HS-27A (cell line): Measurements from ENCODE around the gene OLIG1.

Experiments used
- DNase-seq: peaks from one replicate; pipeline ENCODE4 v3.0.0-alpha.2; 2012; ENCODE audit warnings: low read depth, missing footprints

Gene OLIG1

DNA sequence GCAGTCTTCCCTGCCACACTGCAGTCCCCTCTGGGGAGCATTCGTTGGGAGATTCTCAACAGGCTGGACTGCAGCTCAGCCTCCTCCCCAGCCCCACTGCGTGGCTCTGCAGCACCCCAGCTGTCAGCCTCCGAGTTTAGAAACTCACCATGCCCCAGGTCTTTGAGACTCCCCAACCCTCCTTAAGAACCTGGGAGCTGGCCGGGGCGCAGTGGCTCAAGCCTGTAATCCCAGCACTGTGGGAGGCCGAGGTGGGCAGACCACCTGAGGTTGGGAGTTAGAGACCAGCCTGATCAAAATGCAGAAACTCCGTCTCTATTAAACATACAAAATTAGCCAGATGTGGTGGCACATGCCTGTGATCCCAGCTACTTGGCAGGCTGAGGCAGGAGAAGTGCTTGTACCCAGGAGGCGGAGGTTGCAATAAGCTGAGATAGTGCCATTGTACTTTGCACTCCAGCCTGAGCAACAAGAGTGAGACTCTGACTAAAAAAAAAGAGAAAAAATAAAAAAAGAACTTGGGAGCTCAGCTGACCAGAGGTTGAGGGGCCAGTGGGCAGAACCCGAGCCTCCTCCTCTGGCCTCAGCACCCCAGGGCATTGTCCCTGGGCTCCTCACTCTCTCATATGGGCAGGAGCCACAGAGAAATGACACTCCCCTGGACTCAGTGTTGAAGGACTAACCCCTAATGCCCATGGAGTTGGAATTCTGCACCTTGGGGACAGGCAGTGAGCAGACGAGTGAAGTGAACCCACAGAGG, 38.6 kb upstream of the OLIG1 start:
- no peak for DNase-seq

GRCh38 chr21:33032434-33033047, 37.4 kb upstream of the OLIG1 start:
- no peak for DNase-seq

- no peak for DNase-seq
Measured at GRCh38 chr21:33033094-33033951, 36.6 kb upstream of the OLIG1 start.

- no peak for DNase-seq
Measured at GRCh38 chr21:33033961-33034413, 36.0 kb upstream of the OLIG1 start.

DNA sequence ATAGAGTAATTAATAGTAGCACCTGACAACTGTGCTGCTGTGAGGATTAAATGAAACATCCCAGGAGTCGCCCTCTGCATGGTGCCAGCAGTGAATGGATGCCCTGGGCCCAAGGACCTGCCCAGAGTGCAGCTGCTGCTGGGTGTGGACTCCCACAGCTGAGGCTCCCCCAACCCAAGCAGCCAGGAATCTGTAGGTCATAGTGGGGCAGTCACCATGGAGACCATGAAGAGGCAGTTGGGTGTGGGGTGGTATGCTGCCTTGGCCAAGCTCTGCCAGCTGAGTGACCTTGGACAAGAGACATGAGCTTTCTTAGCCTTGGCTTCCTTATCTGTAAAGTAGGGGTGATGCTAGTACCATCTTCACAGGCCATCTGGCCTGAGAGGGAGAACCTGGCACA, 34.8 kb upstream of the OLIG1 start:
- DNase-seq, result no peak

- DNase-seq, result peak; percentile 30
Measured at GRCh38 chr21:33036430-33037162, 33.3 kb upstream of the OLIG1 start.

- DNase-seq, result no peak
Measured at GRCh38 chr21:33037501-33037900, 32.4 kb upstream of the OLIG1 start.

DNA sequence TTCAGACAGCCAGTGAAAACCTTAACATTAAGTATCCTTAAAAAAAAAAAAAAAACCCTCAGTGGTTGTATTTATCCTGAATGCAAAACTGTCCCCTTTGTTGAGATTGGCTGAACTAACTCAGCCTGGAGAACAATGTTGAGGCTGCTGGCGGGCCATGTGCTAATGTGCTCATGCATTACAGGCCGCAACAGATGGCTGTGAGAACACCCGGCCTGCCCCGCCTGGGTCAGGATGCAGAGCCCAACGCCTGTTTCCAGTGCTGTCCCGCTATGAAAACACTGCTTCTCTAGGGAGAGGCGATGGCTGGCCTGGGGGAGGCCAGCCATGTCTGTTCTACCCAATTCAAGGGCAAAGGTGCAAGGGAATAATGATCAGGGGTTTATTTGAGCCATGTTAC, 30.4 kb upstream of the OLIG1 start:
- DNase-seq, result no peak

DNA sequence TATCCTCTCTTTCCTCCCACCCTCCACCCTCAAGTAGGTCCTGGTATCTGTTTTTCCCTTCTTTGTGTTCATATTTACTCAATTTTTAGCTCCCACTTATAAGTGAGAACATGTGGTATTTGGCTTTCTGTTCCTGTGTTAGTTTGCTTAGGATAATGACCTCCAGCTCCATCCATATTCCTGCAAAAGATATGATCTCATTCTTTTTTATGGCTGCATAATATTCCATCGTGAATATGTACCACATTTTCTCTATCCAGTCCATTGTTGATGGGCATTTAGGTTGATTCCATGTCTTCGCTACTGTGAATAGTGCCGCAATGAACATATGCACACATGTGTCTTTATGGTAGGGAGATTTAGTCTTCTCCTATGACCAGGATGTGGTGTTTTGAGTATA, 29.7 kb upstream of the OLIG1 start:
- no peak for DNase-seq

DNA sequence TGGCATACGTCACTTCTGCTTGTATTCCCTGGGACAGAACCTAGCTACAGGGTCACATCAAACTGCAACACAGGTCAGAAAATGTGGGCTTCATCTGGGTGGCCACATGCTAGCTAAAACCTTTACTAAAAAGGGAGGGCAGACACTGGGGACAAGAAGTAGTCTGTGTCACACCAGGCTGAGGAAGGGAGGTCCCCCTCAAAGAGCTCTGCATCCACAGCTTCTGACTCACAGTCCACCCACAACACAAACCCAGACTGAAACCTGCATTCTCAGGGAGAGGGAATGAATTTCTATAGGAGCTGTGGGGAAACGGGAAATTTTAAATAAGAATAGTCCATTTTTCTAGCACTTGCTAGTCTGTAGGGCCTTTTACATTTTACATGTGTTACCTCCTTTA, 28.0 kb upstream of the OLIG1 start:
- DNase-seq, result no peak

DNA sequence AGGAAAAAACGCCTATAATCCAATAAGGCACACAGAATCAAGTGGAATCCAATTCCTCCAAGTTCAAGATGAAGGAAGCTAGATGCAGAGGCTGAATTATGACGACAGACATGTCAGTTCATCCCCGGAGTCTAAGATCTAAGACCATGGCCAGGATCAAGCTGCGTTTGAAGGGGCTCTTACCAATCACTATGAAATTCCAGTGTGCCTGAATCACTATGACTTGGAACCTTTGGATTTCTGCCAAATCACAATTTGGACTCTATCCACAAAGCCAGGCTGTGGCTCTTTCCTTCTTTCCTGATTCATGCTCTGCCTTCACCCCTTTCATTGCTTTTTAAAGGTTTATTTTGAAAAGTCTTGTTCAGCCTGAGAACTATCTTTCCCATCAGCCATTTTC, 27.1 kb upstream of the OLIG1 start:
- peak; percentile 94 for DNase-seq

GRCh38 chr21:33046455-33046854, 23.5 kb upstream of the OLIG1 start:
- no peak for DNase-seq

DNA sequence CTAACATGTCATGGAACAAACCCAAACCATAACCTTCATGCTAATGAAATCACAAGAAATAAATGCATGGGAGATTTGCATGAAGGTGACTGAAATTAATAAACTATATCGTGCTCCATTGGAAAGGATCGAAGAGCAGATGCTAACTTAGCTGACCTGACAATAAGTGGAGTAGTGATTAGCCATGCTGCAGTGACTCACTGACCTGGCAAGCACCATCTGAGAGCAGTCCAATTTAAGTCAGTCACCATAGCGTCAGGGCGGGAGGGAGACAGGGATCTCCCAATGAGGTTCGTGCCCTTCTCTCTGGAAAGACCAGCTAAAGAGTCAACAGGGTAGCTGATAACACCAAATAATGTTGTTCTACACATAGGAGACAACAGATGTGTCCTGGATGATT, 22.7 kb upstream of the OLIG1 start:
- no peak for DNase-seq

DNA sequence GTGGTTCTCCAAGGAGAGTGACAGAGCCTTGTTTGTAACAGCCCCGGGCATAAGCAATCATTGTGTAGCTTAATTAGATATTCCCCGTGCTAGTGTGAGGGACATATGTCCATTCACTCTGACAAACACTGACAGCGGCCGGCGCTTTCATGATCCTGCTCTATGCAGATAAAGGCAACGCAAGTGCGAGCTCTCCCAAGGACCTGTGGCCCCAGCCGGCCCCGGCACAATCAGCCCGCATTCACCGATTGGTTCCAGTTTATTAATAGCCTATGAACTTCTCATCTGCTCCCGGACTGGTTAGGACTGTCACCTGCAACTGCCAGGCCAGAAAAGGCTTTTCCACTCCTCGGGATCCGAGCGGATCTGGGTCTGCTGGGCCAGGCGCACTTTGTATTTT, 18.0 kb upstream of the OLIG1 start:
- no peak for DNase-seq

DNA sequence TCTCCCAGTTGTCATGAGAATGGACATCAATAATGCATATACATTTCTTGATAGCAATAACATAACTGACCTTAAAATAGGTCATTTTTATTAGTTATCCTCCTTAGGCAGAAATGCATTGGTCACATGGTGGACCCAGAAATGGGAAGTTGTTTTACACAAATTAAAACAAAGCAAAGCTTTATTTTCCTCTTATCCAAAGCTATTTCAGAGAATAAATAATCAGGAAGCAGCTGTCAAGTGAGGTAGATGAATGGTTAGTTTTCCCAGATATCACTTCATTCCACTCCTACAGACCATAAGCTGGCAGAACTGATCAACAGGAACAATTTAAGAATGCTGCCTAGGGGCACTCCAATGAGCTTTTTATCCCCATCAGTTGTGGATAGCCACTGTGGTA, 16.0 kb upstream of the OLIG1 start:
- DNase-seq, result no peak

- no peak for DNase-seq
Measured at GRCh38 chr21:33055991-33056390, 13.9 kb upstream of the OLIG1 start.

GRCh38 chr21:33057385-33057940, 12.5 kb upstream of the OLIG1 start:
- no peak for DNase-seq

DNA sequence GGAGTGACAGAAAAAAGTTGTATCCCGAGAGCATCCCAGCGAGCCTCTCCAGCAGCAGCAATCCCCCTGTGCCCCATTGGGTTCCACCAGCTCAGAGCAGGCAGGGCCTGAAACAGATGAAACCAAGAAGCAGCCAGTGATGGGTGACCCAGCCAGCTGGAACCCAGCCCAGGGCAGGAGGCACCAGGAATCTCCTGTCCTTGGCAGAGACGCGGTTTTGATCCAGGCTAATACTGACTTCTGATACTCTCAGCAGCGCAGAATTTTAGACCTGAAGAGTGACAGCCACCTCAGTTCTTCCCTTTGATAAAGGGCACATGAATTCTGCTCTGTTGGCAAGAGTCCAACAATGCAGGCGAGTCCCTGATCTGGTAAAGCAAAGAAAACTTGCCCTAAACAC, 11.4 kb upstream of the OLIG1 start:
- DNase-seq, result no peak

DNA sequence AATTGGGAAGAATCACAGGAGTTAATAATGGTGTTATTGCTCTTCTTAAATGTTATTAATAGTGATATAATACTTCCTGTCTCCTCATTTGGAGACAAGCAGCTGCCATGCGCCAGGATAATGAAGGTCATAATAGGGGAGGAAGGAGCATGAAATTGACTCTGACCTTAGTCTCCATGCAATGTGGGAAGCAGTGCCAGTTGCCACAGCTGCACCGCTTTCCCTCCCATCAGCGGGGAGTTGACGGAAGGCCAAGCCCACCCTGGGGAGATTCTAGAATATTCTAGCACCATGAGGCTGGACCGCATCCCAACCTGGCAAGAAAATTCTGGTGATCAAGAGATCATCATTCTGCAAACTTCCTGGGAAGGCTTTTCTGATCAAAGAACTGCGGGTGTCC, 11.0 kb upstream of the OLIG1 start:
- no peak for DNase-seq

- no peak for DNase-seq
Measured at GRCh38 chr21:33059380-33059841, 10.5 kb upstream of the OLIG1 start.

- DNase-seq, result no peak
Measured at GRCh38 chr21:33061233-33061632, 8.7 kb upstream of the OLIG1 start.

GRCh38 chr21:33063375-33063883, 6.5 kb upstream of the OLIG1 start:
- DNase-seq, result no peak
